ENCODE results near the gene DCP1B.

The DCP1B gene

GRCh38 chr12:1956716-1957115 lies 47.5 kb downstream of the DCP1B start:
- Histone ChIP-seq H3K27me3 (ENCODE audit: low read length) (no peaks in the 10 kb centered on the region), H3K9ac (ENCODE audit: low read length) (no peak overlapping the region), H3F3A (ENCODE audit: insufficient read depth) (no peaks in the 10 kb centered on the region), H3K9me3 (ENCODE audit: insufficient read depth, low read length) (no peaks in the 10 kb centered on the region), H4K20me1 (ENCODE audit: low read depth, low read length) (no peaks in the 10 kb centered on the region), H3K9me2 (replicated peaks; ENCODE audit: insufficient read depth, low read length) (no peaks in the 10 kb centered on the region), H3K79me2 (ENCODE audit: insufficient read depth, low read length) (no peaks in the 10 kb centered on the region), H3K27ac (ENCODE audit: low read depth, low read length) (no peak overlapping the region), H3K4me3 (ENCODE audit: insufficient read depth, low read length, poor library complexity, severe bottlenecking) (no peak overlapping the region), H2AFZ (ENCODE audit: low read depth, low read length, severe bottlenecking) (no peak overlapping the region), H3K4me2 (ENCODE audit: low read depth, low read length, poor library complexity, severe bottlenecking) (no peak overlapping the region), H3K36me3 (ENCODE audit: low read length) (no peaks in the 10 kb centered on the region)
- TF ChIP-seq CTCF (IDR thresholded peaks at IDR 0.05; ENCODE audit: insufficient read depth, low read length, poor library complexity, severe bottlenecking) (no peak), EZH2phosphoT487 (conservative IDR thresholded peaks at IDR 0.05; ENCODE audit: low read length) (no peak)

GRCh38 chr12:1949771-1950470 lies 54.3 kb downstream of the DCP1B start:
- Histone ChIP-seq H3K9me2 (replicated peaks; ENCODE audit: insufficient read depth, low read length) (no peaks in the 10 kb centered on the region), H3K27me3 (ENCODE audit: low read length) (no peaks in the 10 kb centered on the region), H3K9ac (ENCODE audit: low read length) (no peak overlapping the region), H3K4me3 (ENCODE audit: insufficient read depth, low read length, poor library complexity, severe bottlenecking) (no peak overlapping the region), H3K27ac (ENCODE audit: low read depth, low read length) (no peak overlapping the region), H2AFZ (ENCODE audit: low read depth, low read length, severe bottlenecking) (no peak overlapping the region), H4K20me1 (ENCODE audit: low read depth, low read length) (no peaks in the 10 kb centered on the region), H3K79me2 (ENCODE audit: insufficient read depth, low read length) (no peaks in the 10 kb centered on the region), H3F3A (ENCODE audit: insufficient read depth) (no peaks in the 10 kb centered on the region), H3K36me3 (ENCODE audit: low read length) (no peaks in the 10 kb centered on the region), H3K4me2 (ENCODE audit: low read depth, low read length, poor library complexity, severe bottlenecking) (no peak overlapping the region), H3K9me3 (ENCODE audit: insufficient read depth, low read length) (no peaks in the 10 kb centered on the region)
- TF ChIP-seq EZH2phosphoT487 (conservative IDR thresholded peaks at IDR 0.05; ENCODE audit: low read length) (no peak), CTCF (IDR thresholded peaks at IDR 0.05; ENCODE audit: insufficient read depth, low read length, poor library complexity, severe bottlenecking) (no peak)

- TF ChIP-seq EZH2phosphoT487 (conservative IDR thresholded peaks at IDR 0.05; ENCODE audit: low read length): no peak
- no peak for TF ChIP-seq CTCF (IDR thresholded peaks at IDR 0.05; ENCODE audit: insufficient read depth, low read length, poor library complexity, severe bottlenecking)
- Histone ChIP-seq H3K4me3 (ENCODE audit: insufficient read depth, low read length, poor library complexity, severe bottlenecking) (no peak overlapping the region), H3K9ac (ENCODE audit: low read length) (no peak overlapping the region), H4K20me1 (ENCODE audit: low read depth, low read length) (no peaks in the 10 kb centered on the region), H3K79me2 (ENCODE audit: insufficient read depth, low read length) (no peaks in the 10 kb centered on the region), H2AFZ (ENCODE audit: low read depth, low read length, severe bottlenecking) (no peak overlapping the region), H3K27ac (ENCODE audit: low read depth, low read length) (no peak overlapping the region), H3K36me3 (ENCODE audit: low read length) (no peaks in the 10 kb centered on the region), H3K9me3 (ENCODE audit: insufficient read depth, low read length) (no peaks in the 10 kb centered on the region), H3K27me3 (ENCODE audit: low read length) (no peaks in the 10 kb centered on the region), H3K4me2 (ENCODE audit: low read depth, low read length, poor library complexity, severe bottlenecking) (no peak overlapping the region), H3F3A (ENCODE audit: insufficient read depth) (no peaks in the 10 kb centered on the region), H3K9me2 (replicated peaks; ENCODE audit: insufficient read depth, low read length) (no peaks in the 10 kb centered on the region)
Measured at GRCh38 chr12:1948883-1949282, 55.4 kb downstream of the DCP1B start.

Measured in SU-DHL-6 (cell line).